Endothelial cell of umbilical vein (primary cell): Measurements from ENCODE around the gene PTGDS.

Source experiments
- CTCF ChIP-seq, 2 donors: IDR thresholded peaks; 1 replicate in 1 of 2; 2 replicates in 1 of 2; pipeline ENCODE4 v1.5.1; 2011; ENCODE audit warnings: low read length in 2 of 2, mild to moderate bottlenecking in 2 of 2, moderate library complexity in 2 of 2, control low read depth in 1 of 2, inconsistent platforms in 1 of 2, low read depth in 1 of 2; ENCODE audit not compliant: insufficient read depth in 1 of 2; ENCODE audit errors: extremely low read depth in 1 of 2
- EZH2 ChIP-seq: IDR thresholded peaks from 2 replicates; pipeline ENCODE4 v1.6.1; 2012; ENCODE audit warnings: borderline replicate concordance, low read depth, mild to moderate bottlenecking, moderate library complexity, low read length, inconsistent platforms; ENCODE audit not compliant: severe bottlenecking
- GATA2 ChIP-seq: IDR thresholded peaks from 2 replicates; pipeline ENCODE4 v1.7.0; 2011; ENCODE audit warnings: low read depth, mild to moderate bottlenecking, moderate library complexity, mixed read lengths, low read length; ENCODE audit not compliant: insufficient read length, insufficient read depth
- JUN ChIP-seq: IDR thresholded peaks from 2 replicates; pipeline ENCODE4 v1.6.1; 2011; ENCODE audit warnings: borderline replicate concordance, low read depth; ENCODE audit not compliant: insufficient read length, insufficient read depth
- MAX ChIP-seq: IDR thresholded peaks from 2 replicates; pipeline ENCODE4 v1.6.1; 2011; ENCODE audit not compliant: insufficient read depth, insufficient read length
- POLR2A ChIP-seq: IDR thresholded peaks from 2 replicates; pipeline ENCODE4 v1.6.1; 2012; ENCODE audit warnings: low read depth, mild to moderate bottlenecking, control low read depth, low read length
- POLR2AphosphoS5 ChIP-seq: IDR thresholded peaks from 2 replicates; pipeline ENCODE4 v1.6.1; 2012; ENCODE audit warnings: low read depth, mild to moderate bottlenecking, control low read depth, low read length, moderate library complexity; ENCODE audit not compliant: insufficient read depth

- TF ChIP-seq CTCF (IDR thresholded peaks at IDR 0.05; ENCODE audit: extremely low read depth in 1 of 2, insufficient read depth in 1 of 2, low read depth in 1 of 2, low read length in 2 of 2) = no peak
- TF ChIP-seq POLR2A = no peak
- no peak for TF ChIP-seq JUN
- no peak for TF ChIP-seq POLR2AphosphoS5
- no peak for TF ChIP-seq GATA2
- TF ChIP-seq MAX = no peak
- TF ChIP-seq EZH2 = no peak
These were observed 35.8 kb upstream of the PTGDS start for GRCh38 chr9:136941231-136942111.
